ENCODE data around the gene MEIS1.

GRCh38 chr2:66541646-66542045, 106.7 kb downstream of the MEIS1 start:
- TF ChIP-seq POLR2A (IDR thresholded peaks at IDR 0.05) (no peak), POLR2AphosphoS5 (IDR thresholded peaks at IDR 0.05) (no peak), CTCF (IDR thresholded peaks at IDR 0.05) (no peak)

Measured in stomach (tissue), 4 donors.